Glomerular endothelial cell (primary cell): Measurements from ENCODE around the gene SDS. TPM values are rescaled to one million over a fixed set of nuclear protein-coding genes. Genes with fewer than 3 reads are reported as not detected.
"Not testable (repeated sequence)": the region's sequence is repeated elsewhere in the genome, so short reads cannot be mapped to it uniquely, and the experiment has no call there.

ENCODE experiments used
- DNase-seq: peaks from one replicate; pipeline ENCODE4 v3.0.0-alpha.2; 2011; ENCODE audit warnings: low read depth, low spot score; ENCODE audit errors: extremely low read depth
- total RNA-seq: library from RNA; depleted of rRNA; stranded (reverse); fragments of >200 nt; gene quantifications from 2 replicates; pipeline ENCODE4 v1.2.3, GENCODE V29; 2015

Gene SDS
- total RNA-seq, 1 donor from 2014 or later = not detected

DNA sequence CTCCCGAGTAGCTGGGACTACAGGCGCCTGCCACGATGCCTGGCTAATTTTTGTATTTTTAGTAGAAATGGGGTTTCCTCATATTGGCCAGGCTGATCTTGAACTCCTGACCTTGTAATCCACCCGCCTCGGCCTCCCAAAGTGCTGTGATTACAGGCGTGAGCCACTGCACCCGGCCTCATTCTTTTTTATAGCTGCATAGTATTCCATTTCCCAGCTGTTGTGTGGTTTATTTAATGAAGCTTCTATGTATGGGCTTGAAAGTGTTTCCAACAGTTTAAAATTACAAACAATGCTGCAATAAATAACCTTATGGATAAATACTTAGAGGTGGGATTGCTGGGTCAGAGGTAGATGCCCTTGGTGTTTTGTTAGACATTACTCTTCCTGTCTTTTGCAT is 49.5 kb downstream of the SDS start:
- not testable (repeated sequence) for DNase-seq

DNA sequence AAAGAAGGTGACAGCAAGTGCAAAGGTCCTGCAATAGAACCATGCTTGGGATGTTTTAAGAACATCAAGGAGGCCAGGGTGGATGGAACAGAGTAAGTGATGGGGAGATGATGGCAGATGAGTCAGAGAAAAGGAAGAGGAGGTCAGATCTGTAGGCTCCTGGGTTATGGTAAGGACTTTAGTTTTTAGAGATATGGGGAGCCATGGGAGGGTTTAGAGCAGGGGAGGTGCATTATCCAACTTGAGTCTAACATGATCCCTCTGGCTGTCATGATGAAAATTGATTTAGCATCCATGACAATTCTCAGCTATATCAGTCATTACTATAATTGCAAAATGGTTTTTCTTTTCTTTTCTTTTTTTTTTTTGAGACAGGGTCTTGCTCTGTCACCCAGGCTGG is 52.6 kb downstream of the SDS start:
- DNase-seq = no peak

GRCh38 chr12:113348849-113349536 is 54.7 kb downstream of the SDS start:
- DNase-seq = no peak

- DNase-seq = no peak
Observed at GRCh38 chr12:113347892-113348291, 55.8 kb downstream of the SDS start.

- no peak for DNase-seq
Observed at GRCh38 chr12:113347107-113347506, 56.6 kb downstream of the SDS start.

GRCh38 chr12:113346353-113346752 is 57.3 kb downstream of the SDS start:
- DNase-seq = no peak

DNA sequence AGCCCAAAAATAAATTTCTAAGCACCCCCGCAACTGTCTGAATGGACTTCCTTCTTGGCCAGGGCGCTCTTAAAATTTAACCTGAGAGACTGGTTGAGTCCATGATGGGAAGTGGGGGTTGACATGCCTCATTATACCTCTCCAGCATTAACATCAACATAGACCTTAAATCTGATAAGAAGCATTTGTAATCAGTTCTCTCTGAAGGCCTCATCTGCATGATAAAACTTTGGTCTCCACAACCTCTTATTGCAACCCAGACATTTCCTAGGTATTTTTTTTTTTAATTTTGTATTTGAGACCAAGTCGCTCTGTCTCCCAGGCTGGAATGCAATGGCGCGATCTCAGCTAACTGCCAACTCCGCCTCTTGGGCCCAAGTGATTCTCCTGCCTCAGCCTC is 58.4 kb downstream of the SDS start:
- no peak for DNase-seq

Other genes starting within 250 kb of the SDS start
- 57.5 and 71.2 TPM in 2 replicates for gene DDX54, start 218.4 kb downstream of the SDS start, total RNA-seq
- gene RITA1, start 218.2 kb downstream of the SDS start, total RNA-seq = 24.3 and 33.0 TPM in 2 replicates
- gene TPCN1, start 182.4 kb downstream of the SDS start, total RNA-seq = 28.1 and 29.5 TPM in 2 replicates
- gene SLC8B1, start 68.8 kb downstream of the SDS start, total RNA-seq = 23.7 and 29.1 TPM in 2 replicates
- gene PLBD2, start 45.3 kb downstream of the SDS start, total RNA-seq = 94.9 and 96.5 TPM in 2 replicates
- 4.3 and 7.8 TPM in 2 replicates for gene SDSL, start 18.5 kb upstream of the SDS start, total RNA-seq
- not detected in 2 replicates for gene LHX5, start 68.0 kb upstream of the SDS start, total RNA-seq